Stomach (tissue), 9 donors: ENCODE measurements around the gene CLSTN3. TPM values are rescaled to one million over a fixed set of nuclear protein-coding genes. Genes with fewer than 3 reads are reported as not detected.
A peak's percentile ranks its signal among the peaks of the same experiment; 100 is the strongest.

Experiments
- DNase-seq, 2 donors: peaks; one replicate each; pipeline versions ENCODE4 v3.0.0 to v3.0.0-alpha.2; 2013 to 2019
- H3K27ac ChIP-seq, 5 donors: fragments of 200-600 bp in 4 of 5; sonication (generic) in 4 of 5; one replicate each; pipeline ENCODE4 v1.5.1; 2013 to 2019; ENCODE audit warnings: mild to moderate bottlenecking in 1 of 5, moderate library complexity in 1 of 5
- H3K27me3 ChIP-seq, 3 donors: fragments of 200-600 bp; sonication (generic); one replicate each; pipeline ENCODE4 v1.5.1; 2017 to 2019; ENCODE audit warnings: mixed run types in 1 of 3
- H3K36me3 ChIP-seq, 4 donors: fragments of 200-600 bp; sonication (generic); 1 replicate in 3 of 4; 2 replicates in 1 of 4; pipeline ENCODE4 v1.5.1; 2016 to 2019
- H3K4me1 ChIP-seq, 4 donors: fragments of 200-600 bp; sonication (generic); one replicate each; pipeline ENCODE4 v1.5.1; 2016 to 2019
- H3K4me3 ChIP-seq, 4 donors: fragments of 200-600 bp; sonication (generic) in 3 of 4; one replicate each; pipeline ENCODE4 v1.5.1; 2016 to 2019; ENCODE audit warnings: mild to moderate bottlenecking in 1 of 4
- H3K9me3 ChIP-seq, 4 donors: fragments of 200-600 bp; sonication (generic); one replicate each; pipeline ENCODE4 v1.5.1; 2016 to 2019
- CTCF ChIP-seq, 7 experiments: fragments of 450-650 bp in 4 of 7; fragments of 200-600 bp in 3 of 7; sonication (generic) in 3 of 7; IDR thresholded peaks; one replicate each; pipeline ENCODE4 v1.5.1; 2016 to 2019; ENCODE audit warnings: antibody characterized with exemption in 7 of 7, control low read depth in 2 of 7, mild to moderate bottlenecking in 1 of 7
- EP300 ChIP-seq: sonication (generic); formaldehyde crosslinking; IDR thresholded peaks from one replicate; pipeline ENCODE4 v1.6.1; 2017; ENCODE audit warnings: antibody characterized with exemption
- POLR2A ChIP-seq, 4 donors: fragments of 450-650 bp; IDR thresholded peaks; one replicate each; pipeline ENCODE4 v1.6.1; 2016; ENCODE audit warnings: antibody characterized with exemption in 4 of 4, control low read depth in 2 of 4, mild to moderate bottlenecking in 1 of 4, moderate library complexity in 1 of 4
- POLR2AphosphoS5 ChIP-seq, 3 donors: sonication (generic); formaldehyde crosslinking; IDR thresholded peaks; one replicate each; pipeline ENCODE4 v1.6.1; 2016; ENCODE audit warnings: antibody characterized with exemption in 3 of 3
- WGBS, 5 donors: extraction: QIAGEN DNeasy Blood & Tissue Kit in 3 of 5; methylation state at CpG; one replicate each; pipeline versions ENCODE4 v1.1.5 to v1.1.7; 2013 to 2018; 5-methylcytosine and 5-hydroxymethylcytosine counted together
- intact Hi-C: fragments of 100-400 bp; cut with DNase I; formaldehyde crosslinking; loops from one replicate; pipeline ENCODE4 v1.15.1; 2023; ENCODE audit warnings: low total_unique reads
- polyA plus RNA-seq, 3 donors: library from polyadenylated mRNA; stranded (reverse); fragments of 200-250 nt; gene quantifications; one replicate each; pipeline ENCODE4 v1.2.3, GENCODE V29; 2013
- total RNA-seq, 5 donors: library from RNA; depleted of rRNA; stranded (reverse); fragments of >200 nt; gene quantifications; one replicate each; pipeline versions ENCODE4 v1.1.0 to v1.2.3, GENCODE V29; 2014 to 2016
- donor health status: healthy with polysubstance abuse.
- donor health status: Bipolar disorder and iron deficiency.
- donor health status: healthy.

CLSTN3 gene
- total and polyA plus RNA-seq, 8 donors = 2.4 to 149 (median 17.5) TPM

DNA sequence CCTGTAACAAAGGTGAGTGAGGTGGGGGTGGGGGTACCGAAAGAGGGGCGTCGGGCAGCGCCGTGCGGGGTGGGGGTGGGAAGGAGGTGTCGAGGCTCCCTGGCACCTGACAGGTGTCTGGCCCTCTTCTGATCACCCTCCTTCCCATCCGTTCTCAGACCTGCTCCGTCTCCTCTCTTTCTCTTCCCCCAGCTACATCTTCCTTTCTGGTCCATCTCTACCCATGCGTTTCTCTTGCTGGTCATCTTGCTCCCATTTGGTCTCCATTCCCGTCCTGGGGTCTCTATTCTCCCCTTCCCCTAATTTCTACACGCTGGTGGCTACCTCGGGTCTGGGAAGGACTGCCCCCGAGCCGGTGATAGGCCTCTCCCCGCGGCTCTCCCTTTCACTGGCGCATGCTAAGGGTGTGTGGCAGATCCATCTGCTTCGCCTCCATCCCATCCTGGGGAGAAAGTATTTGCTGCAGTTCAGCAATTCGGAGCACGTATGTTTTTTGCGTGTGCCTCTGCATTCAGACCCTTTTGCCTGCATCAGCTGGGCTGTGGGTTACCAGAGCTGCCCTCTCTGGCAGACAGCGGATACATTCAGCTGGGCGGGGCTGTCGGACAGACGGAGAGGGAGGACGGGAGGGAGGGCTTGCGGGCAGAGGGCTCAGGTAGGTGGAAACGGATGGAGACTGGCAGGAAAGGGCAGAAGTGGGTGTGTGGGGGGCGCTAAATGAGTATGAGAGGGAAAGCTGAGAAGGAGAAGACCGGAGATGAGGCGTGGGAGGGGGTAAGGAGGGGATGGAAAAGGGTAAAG, 730 bp downstream of the CLSTN3 start:
- 1 to 4% (median 2%) methylated on average over 25 to 32 of the region's 32 CpGs for WGBS, 5 donors
- Histone ChIP-seq H3K36me3 (peaks cover 0 to 26% (median 25%) of the 10 kb centered on the region in 4 donors), H3K9me3 (no peaks in the 10 kb centered on the region), H3K4me3 (peak overlapping the region; percentile 67 to 74 (median 70)), H3K4me1 (peaks cover 20 to 41% (median 32%) of the 10 kb centered on the region in 4 donors), H3K27me3 (peaks cover 0 to 15% (median 0%) of the 10 kb centered on the region in 3 donors), H3K27ac (peak overlapping the region; percentile 74 to 88 (median 77))
- peak; percentile 54 to 84 for DNase-seq
- no peak for TF ChIP-seq POLR2A (IDR thresholded peaks at IDR 0.05)
- TF ChIP-seq POLR2AphosphoS5 (IDR thresholded peaks at IDR 0.05) = peak in 1 of 3 donors; percentile 6
- intact Hi-C loops = no loop called here

DNA sequence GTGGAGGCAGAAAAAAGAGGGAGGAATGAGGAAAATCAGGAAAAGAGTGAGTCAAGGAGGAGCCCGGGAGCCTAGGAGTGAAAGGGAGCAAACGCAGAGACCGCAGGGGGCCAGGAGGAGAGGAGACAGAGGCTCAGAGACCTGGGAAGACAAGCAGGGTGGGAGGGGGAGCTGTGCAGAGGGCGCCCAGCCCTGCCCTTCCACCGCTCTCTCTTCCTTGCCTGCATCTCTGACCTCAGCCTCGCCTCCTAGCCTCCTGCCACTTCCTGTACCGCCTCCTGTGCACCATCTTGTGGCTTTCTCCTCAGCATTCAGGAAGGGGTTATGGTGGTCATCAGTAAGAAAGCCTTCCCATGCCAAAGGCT, 1.3 kb downstream of the CLSTN3 start:
- peak overlapping the region in 3 of 5 donors; percentile 76 to 88 (median 77) for H3K27ac ChIP-seq
- intact Hi-C loops = no loop called here

DNA sequence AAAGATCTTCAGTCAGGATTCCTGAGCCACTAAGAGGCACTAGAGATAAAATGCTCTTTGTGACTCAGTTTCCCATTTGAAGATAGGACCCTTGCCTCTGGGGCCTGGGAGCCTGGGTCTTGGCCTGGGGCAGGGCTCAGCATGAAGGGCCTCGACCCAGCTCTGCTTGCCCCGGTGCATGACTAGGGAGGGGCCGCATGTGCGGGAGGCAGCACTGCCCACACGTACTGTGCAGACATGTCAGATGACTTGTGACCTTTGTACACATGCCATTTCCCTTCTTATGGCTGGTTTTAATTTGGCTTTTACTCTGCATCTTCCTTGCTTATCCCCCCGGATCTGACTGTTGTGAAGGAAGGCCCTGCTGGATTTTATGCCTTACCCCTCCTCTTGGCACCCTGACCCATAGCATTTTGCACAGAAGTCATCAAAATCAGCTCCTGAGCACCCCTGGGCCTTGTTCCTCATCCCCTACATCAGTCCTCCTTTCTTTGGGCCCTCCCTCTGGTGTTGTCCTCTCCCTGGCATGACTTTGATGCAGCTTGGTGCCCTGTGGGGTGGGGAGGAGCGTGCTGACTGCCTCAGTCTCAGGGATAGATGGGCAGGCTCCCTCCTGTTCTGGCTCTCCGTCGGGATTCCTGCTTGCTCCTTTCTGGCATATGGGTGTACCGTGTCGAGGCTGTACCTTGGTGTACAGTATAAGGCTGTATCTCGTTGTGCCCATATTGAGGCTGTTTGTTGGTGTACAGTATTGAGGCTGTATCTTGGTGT, 4.4 kb downstream of the CLSTN3 start:
- Histone ChIP-seq H3K4me3 (no peak overlapping the region), H3K9me3 (no peaks in the 10 kb centered on the region), H3K4me1 (peaks cover 15 to 22% (median 21%) of the 10 kb centered on the region in 4 donors), H3K36me3 (peaks cover 11 to 60% (median 57%) of the 10 kb centered on the region in 4 donors), H3K27ac (no peak overlapping the region), H3K27me3 (peaks cover 0 to 10% (median 0%) of the 10 kb centered on the region in 3 donors)
- DNase-seq = no peak
- intact Hi-C loops = no loop called here
- TF ChIP-seq POLR2A (IDR thresholded peaks at IDR 0.05) (no peak), EP300 (no peak), CTCF (IDR thresholded peaks at IDR 0.05) (no peak), POLR2AphosphoS5 (IDR thresholded peaks at IDR 0.05) (no peak)
- WGBS, 5 donors = 84 to 88% (median 85%) methylated on average over 11 to 12 of the region's 12 CpGs

More for the DNA sequence above, 1.3 kb downstream of the CLSTN3 start:
- TF ChIP-seq CTCF (IDR thresholded peaks at IDR 0.05) (no peak), EP300 (no peak), POLR2A (IDR thresholded peaks at IDR 0.05) (no peak), POLR2AphosphoS5 (IDR thresholded peaks at IDR 0.05) (no peak)
- peaks cover 0 to 15% (median 0%) of the 10 kb centered on the region in 3 donors for H3K27me3 ChIP-seq
- peaks cover 4 to 32% (median 31%) of the 10 kb centered on the region in 4 donors for H3K36me3 ChIP-seq
- peak in 1 of 2 donors; percentile 43 for DNase-seq
- peaks cover 20 to 41% (median 32%) of the 10 kb centered on the region in 4 donors for H3K4me1 ChIP-seq
- peak overlapping the region; percentile 67 to 74 (median 70) for H3K4me3 ChIP-seq
- no peaks in the 10 kb centered on the region for H3K9me3 ChIP-seq
- WGBS, 5 donors = 31 to 45% (median 39%) methylated on average over 7 of the region's 7 CpGs

GRCh38 chr12:7136071-7136470, 5.9 kb downstream of the CLSTN3 start:
- no peak for DNase-seq
- Histone ChIP-seq H3K4me1 (peaks cover 5 to 10% (median 7%) of the 10 kb centered on the region in 4 donors), H3K27ac (no peak overlapping the region), H3K9me3 (no peaks in the 10 kb centered on the region), H3K36me3 (peaks cover 11 to 71% (median 63%) of the 10 kb centered on the region in 4 donors), H3K4me3 (no peak overlapping the region), H3K27me3 (no peaks in the 10 kb centered on the region)
- whole genome bisulfite sequencing, 5 donors = 87 to 97% (median 91%) methylated on average over 7 of the region's 7 CpGs
- TF ChIP-seq POLR2AphosphoS5 (IDR thresholded peaks at IDR 0.05) = no peak
- TF ChIP-seq POLR2A (IDR thresholded peaks at IDR 0.05) = no peak
- TF ChIP-seq CTCF (IDR thresholded peaks at IDR 0.05) = no peak
- no peak for TF ChIP-seq EP300
- intact Hi-C loops = no loop called here
